Osteoblast (primary cell): Measurements from ENCODE around the gene ZKSCAN4. TPM values are rescaled to one million over a fixed set of nuclear protein-coding genes. Genes with fewer than 3 reads are reported as not detected.

Experiments
- DNase-seq: peaks from one replicate; pipeline ENCODE4 v3.0.0; 2011; ENCODE audit warnings: low spot score, mixed read lengths; ENCODE audit not compliant: insufficient read length; ENCODE audit errors: missing footprints
- H2AFZ ChIP-seq: 2 replicates; pipeline ENCODE4 v1.6.0; 2011; ENCODE audit warnings: mild to moderate bottlenecking, low read length
- H3K27ac ChIP-seq: 2 replicates; pipeline ENCODE4 v1.5.1; 2011; ENCODE audit warnings: mild to moderate bottlenecking, low read depth, low read length, moderate library complexity
- H3K27me3 ChIP-seq: 2 replicates; pipeline ENCODE4 v1.6.0; 2012; ENCODE audit warnings: mild to moderate bottlenecking, control low read depth, inconsistent platforms, low read length, moderate library complexity; ENCODE audit not compliant: insufficient read depth
- H3K36me3 ChIP-seq: 2 replicates; pipeline ENCODE4 v1.5.1; 2011; ENCODE audit warnings: mild to moderate bottlenecking, low read length, control low read depth, moderate library complexity; ENCODE audit not compliant: insufficient read depth
- H3K4me1 ChIP-seq: 2 replicates; pipeline ENCODE4 v1.5.1; 2011; ENCODE audit warnings: mild to moderate bottlenecking, low read length, control low read depth, moderate library complexity; ENCODE audit not compliant: insufficient read depth
- H3K4me2 ChIP-seq: 2 replicates; pipeline ENCODE4 v1.6.0; 2011; ENCODE audit warnings: mild to moderate bottlenecking, low read length; ENCODE audit not compliant: insufficient read depth
- H3K4me3 ChIP-seq: fragments of 200-600 bp; sonication (generic); 3 replicates; pipeline ENCODE4 v1.5.1; 2012; ENCODE audit warnings: mild to moderate bottlenecking, low read length, inconsistent platforms; ENCODE audit not compliant: insufficient read depth
- H3K79me2 ChIP-seq: 2 replicates; pipeline ENCODE4 v1.6.0; 2012; ENCODE audit warnings: mild to moderate bottlenecking, low read length, control low read depth, inconsistent platforms; ENCODE audit not compliant: insufficient read depth
- H3K9me3 ChIP-seq: 2 replicates; pipeline ENCODE4 v1.5.1; 2011; ENCODE audit warnings: low read depth, low read length, control low read depth
- H4K20me1 ChIP-seq: 2 replicates; pipeline ENCODE4 v1.6.0; 2012; ENCODE audit warnings: mild to moderate bottlenecking, low read length, control low read depth; ENCODE audit not compliant: insufficient read depth
- total RNA-seq: library from RNA; depleted of rRNA; stranded (reverse); fragments of >200 nt; gene quantifications from 2 replicates; pipeline ENCODE4 v1.2.3, GENCODE V29; 2012
- TF ChIP-seq, protein P1 (sequence below): IDR thresholded peaks from 2 replicates; pipeline ENCODE4 v1.5.1; 2011; ENCODE audit warnings: mild to moderate bottlenecking, low read depth, low read length, moderate library complexity; ENCODE audit errors: extremely low read depth

Gene ZKSCAN4
- total RNA-seq, 1 donor = 6.5 TPM

DNA sequence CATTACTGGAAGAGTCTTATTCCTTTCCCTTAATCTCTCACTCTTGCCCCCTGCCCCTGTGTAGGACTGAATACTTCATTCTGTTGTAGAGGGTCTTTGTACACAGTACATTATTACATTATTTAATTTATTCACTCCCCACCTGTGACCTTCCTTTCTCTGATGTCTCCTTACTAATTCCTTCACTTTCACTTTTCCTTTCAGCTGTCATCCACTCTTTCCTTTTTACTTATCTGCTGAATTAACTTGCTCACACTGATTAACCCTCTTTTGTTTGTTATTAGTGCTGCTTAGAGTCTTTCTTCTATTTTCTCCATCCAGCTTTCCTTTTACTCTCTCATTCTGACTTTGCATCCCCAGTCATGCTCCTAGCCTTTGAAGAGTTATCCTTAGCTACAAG is 22.8 kb upstream of the ZKSCAN4 start:
- peaks cover 17% of the 10 kb centered on the region for H3K79me2 ChIP-seq
- H3K9me3 ChIP-seq = no peaks in the 10 kb centered on the region
- H3K4me2 ChIP-seq = no peak overlapping the region
- H3K27me3 ChIP-seq = no peaks in the 10 kb centered on the region
- TF ChIP-seq, protein P1, sequence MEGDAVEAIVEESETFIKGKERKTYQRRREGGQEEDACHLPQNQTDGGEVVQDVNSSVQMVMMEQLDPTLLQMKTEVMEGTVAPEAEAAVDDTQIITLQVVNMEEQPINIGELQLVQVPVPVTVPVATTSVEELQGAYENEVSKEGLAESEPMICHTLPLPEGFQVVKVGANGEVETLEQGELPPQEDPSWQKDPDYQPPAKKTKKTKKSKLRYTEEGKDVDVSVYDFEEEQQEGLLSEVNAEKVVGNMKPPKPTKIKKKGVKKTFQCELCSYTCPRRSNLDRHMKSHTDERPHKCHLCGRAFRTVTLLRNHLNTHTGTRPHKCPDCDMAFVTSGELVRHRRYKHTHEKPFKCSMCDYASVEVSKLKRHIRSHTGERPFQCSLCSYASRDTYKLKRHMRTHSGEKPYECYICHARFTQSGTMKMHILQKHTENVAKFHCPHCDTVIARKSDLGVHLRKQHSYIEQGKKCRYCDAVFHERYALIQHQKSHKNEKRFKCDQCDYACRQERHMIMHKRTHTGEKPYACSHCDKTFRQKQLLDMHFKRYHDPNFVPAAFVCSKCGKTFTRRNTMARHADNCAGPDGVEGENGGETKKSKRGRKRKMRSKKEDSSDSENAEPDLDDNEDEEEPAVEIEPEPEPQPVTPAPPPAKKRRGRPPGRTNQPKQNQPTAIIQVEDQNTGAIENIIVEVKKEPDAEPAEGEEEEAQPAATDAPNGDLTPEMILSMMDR = no peak
- no peak overlapping the region for H3K4me3 ChIP-seq
- H3K4me1 ChIP-seq = no peaks in the 10 kb centered on the region
- DNase-seq = no peak
- H3K36me3 ChIP-seq = peaks cover 52% of the 10 kb centered on the region
- no peaks in the 10 kb centered on the region for H4K20me1 ChIP-seq
- no peak overlapping the region for H3K27ac ChIP-seq
- H2AFZ ChIP-seq = no peak overlapping the region

DNA sequence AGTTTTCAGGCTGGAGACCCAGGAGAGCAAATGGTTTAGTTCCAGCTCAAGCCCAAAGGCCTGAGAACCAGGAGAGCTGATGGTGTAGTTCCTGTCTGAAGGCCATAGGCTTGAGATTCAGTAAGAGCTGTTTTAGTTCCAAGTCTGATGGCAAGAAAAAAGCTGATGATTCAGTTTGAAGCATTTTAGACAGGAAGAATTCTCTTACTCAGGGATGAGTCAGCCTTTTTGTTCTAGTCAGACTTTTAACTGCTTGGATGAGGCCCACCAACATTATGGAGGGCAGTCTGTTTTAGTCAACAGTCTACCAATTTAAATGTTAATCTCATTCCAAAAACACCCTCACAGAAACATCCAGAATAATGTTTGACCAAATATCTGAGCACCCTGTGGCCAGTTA is 17.4 kb upstream of the ZKSCAN4 start:
- Histone ChIP-seq H3K27me3 (no peaks in the 10 kb centered on the region), H4K20me1 (no peaks in the 10 kb centered on the region), H3K9me3 (no peaks in the 10 kb centered on the region), H3K4me3 (no peak overlapping the region), H3K36me3 (peaks cover 26% of the 10 kb centered on the region), H2AFZ (no peak overlapping the region), H3K79me2 (peaks cover 33% of the 10 kb centered on the region), H3K4me1 (peaks cover 11% of the 10 kb centered on the region), H3K4me2 (no peak overlapping the region), H3K27ac (peak overlapping the region; percentile 48)
- TF ChIP-seq, protein P1 = no peak
- DNase-seq = peak; percentile 85

DNA sequence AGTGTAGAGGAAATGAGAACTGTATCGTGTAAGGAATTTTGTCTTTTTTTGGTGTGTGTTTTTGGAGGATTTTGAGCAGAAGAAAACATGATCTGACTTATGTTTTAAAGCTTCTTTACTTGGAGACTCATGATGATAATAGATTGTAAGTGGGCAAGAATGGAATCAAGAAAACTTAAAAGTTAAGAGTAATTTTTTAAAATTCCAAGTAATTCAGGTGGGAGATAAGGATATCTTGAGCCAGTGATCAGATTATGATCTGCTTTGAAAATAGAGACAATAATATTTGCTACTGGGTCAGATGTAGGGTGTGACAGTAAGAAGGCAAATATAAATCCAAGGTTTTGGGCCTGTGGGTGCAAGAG is 15.6 kb upstream of the ZKSCAN4 start:
- Histone ChIP-seq H2AFZ (peak overlapping the region; percentile 94), H3K79me2 (peaks cover 33% of the 10 kb centered on the region)

DNA sequence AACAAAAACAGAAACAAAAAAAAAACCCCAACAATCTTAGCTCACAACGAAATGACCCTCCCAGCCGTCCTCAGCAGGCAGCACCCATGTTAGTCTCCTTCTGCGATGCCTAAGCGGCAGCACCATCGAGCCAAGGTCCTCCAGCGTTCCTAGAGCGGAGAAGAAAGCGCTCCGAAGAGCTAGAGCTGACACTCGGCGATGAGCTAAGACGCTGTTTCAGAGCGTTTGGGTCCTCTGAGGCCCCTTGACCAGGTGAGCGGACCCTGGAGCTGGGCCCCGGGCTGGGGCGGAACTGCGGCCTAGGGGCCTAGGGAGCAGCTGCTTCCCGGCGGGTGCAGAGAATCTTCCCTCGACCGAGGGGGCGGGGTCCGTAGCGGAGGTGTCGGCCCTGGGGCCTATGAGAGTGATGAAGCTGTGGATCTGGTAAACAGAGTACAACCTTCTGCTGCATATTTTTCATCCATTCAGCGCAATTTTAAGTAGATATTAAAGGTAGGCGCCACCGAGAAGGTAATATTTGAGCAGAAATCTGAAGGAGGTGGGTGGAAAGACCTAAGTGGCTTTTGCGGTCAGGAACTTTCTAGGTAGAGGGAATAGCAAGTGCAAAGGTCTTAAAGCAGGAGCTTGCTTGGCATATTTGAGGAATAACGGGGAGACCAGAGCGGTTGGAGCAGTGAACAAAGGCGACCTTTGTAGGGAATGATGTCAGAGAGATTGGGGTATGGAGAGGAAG is 15.1 kb upstream of the ZKSCAN4 start, which contains the start of gene ZSCAN26:
Gene ZSCAN26, plus strand, starts transcription at position 182 of the 733 bp plus-strand sequence. CDS start 4,777 bp downstream, outside the sequence.
- Histone ChIP-seq H2AFZ (peak within 1 kb of the TSS; percentile 94), H3K4me1 (peaks cover 11% of the 10 kb centered on the region), H3K27ac (peak within 1 kb of the TSS; percentile 77), H3K79me2 (peaks cover 33% of the 10 kb centered on the region), H4K20me1 (no peaks in the 10 kb centered on the region), H3K27me3 (no peaks in the 10 kb centered on the region), H3K36me3 (peaks cover 4% of the 10 kb centered on the region), H3K9me3 (no peaks in the 10 kb centered on the region), H3K4me3 (peak within 1 kb of the TSS; percentile 81), H3K4me2 (peak within 1 kb of the TSS; percentile 96)
- TF ChIP-seq, protein P1 = no peak
- DNase-seq = peak; percentile 86

More for the DNA sequence above, 15.6 kb upstream of the ZKSCAN4 start:
- H3K4me2 ChIP-seq = peak overlapping the region; percentile 96
- peaks cover 10% of the 10 kb centered on the region for H3K36me3 ChIP-seq
- TF ChIP-seq, protein P1 = no peak
- H3K27me3 ChIP-seq = no peaks in the 10 kb centered on the region
- peak overlapping the region; percentile 81 for H3K4me3 ChIP-seq
- H4K20me1 ChIP-seq = no peaks in the 10 kb centered on the region
- H3K4me1 ChIP-seq = peaks cover 11% of the 10 kb centered on the region
- peak overlapping the region; percentile 77 for H3K27ac ChIP-seq
- no peaks in the 10 kb centered on the region for H3K9me3 ChIP-seq
- no peak for DNase-seq
